Measurements from ENCODE around the gene RAB11FIP3.
A peak's percentile ranks its signal among the peaks of the same experiment; 100 is the strongest.

RAB11FIP3 gene

GRCh38 chr16:565419-566330 is 140.2 kb downstream of the RAB11FIP3 start:
- DNase-seq (ENCODE audit: low read depth in 3 of 3), result no peak

GRCh38 chr16:566475-567372 is 141.3 kb downstream of the RAB11FIP3 start, which contains the start of gene NHLRC4:
NHLRC4 (plus strand) TSS chr16:567005; CDS start chr16:568048, 1,043 bp downstream.
- DNase-seq (ENCODE audit: low read depth in 3 of 3), result peak in 1 of 3 experiments; percentile 51

GRCh38 chr16:567373-568256 is 142.2 kb downstream of the RAB11FIP3 start:
- DNase-seq (ENCODE audit: low read depth in 3 of 3), result no peak

GRCh38 chr16:568401-569258 is 143.2 kb downstream of the RAB11FIP3 start:
- DNase-seq (ENCODE audit: low read depth in 3 of 3), result no peak

GRCh38 chr16:569445-570254 is 144.2 kb downstream of the RAB11FIP3 start, which contains the start of gene PIGQ:
PIGQ (plus strand) TSS chr16:569968; CDS start chr16:574075, 4,107 bp downstream.
- peak in 2 of 3 experiments; percentile 45 to 65 for DNase-seq (ENCODE audit: low read depth in 3 of 3)
